ENCODE results near the gene PDLIM4. TPM values are rescaled to one million over a fixed set of nuclear protein-coding genes. Genes with fewer than 3 reads are reported as not detected.

The PDLIM4 gene
- total RNA-seq, 1 donor from 2014 or later = 56.6 TPM

DNA sequence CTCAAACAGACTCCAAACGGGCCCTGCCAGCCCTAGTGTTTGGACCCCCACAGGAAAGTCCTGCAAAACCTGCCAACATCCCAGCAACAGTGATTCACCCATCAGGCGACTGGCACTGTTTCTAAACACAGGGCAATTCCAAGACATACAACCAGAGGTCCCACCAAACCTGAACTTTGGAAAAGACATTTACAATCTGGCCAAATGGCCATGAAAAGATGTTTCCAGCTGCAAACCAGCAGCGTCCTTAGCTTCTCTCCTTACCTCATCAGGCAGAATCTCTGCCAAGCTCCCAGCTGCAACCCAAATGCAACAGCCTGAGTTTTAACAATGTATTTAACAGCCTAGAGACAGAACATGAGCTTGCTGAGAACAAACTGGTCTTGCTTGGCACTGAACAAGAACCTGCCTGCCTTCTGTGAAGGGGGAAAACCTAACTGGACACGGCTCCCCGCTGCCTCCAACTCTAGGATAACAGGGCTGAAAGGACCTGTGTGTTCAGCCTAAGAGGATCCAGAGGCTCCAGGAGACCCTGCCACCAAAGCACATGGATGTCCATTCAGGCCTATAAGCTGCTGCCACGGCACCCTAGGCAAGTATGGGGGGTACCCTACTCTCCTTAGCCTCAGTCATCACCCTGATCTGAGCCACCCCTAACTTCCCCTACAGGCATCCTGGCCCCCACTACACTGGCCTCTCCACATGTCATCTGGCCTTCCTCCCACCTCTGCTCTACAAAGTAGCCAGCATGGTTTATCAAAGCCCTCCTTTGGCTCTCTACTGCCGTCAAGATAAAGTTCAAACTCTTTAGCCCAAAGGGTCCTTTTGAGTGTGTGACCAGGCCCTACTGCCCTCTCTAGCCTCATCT, 35.5 kb upstream of the PDLIM4 start:
- FAIRE-seq = no peak
- H2AFZ ChIP-seq (ENCODE audit: low read depth, low read length) = no peak overlapping the region
- peak overlapping the region; percentile 12 for H3K9ac ChIP-seq (ENCODE audit: low read length)
- H3K9me3 ChIP-seq (ENCODE audit: insufficient read depth, low read depth, low read length) = no peaks in the 10 kb centered on the region
- H3K4me2 ChIP-seq (ENCODE audit: low read length) = peak overlapping the region; percentile 20
- H3K4me1 ChIP-seq (ENCODE audit: insufficient read depth, low read length) = peaks cover 36% of the 10 kb centered on the region
- peak; percentile 67 for DNase-seq (ENCODE audit: low read depth)
- H3K36me3 Mint-ChIP-seq (ENCODE audit: low read depth, unreplicated experiment) = peaks cover 29% of the 10 kb centered on the region
- no peak overlapping the region for H3K27ac ChIP-seq (ENCODE audit: low read depth, low read length)
- H3K79me2 ChIP-seq (ENCODE audit: insufficient read depth, low read length) = peaks cover 88% of the 10 kb centered on the region
- TF ChIP-seq, protein P1, sequence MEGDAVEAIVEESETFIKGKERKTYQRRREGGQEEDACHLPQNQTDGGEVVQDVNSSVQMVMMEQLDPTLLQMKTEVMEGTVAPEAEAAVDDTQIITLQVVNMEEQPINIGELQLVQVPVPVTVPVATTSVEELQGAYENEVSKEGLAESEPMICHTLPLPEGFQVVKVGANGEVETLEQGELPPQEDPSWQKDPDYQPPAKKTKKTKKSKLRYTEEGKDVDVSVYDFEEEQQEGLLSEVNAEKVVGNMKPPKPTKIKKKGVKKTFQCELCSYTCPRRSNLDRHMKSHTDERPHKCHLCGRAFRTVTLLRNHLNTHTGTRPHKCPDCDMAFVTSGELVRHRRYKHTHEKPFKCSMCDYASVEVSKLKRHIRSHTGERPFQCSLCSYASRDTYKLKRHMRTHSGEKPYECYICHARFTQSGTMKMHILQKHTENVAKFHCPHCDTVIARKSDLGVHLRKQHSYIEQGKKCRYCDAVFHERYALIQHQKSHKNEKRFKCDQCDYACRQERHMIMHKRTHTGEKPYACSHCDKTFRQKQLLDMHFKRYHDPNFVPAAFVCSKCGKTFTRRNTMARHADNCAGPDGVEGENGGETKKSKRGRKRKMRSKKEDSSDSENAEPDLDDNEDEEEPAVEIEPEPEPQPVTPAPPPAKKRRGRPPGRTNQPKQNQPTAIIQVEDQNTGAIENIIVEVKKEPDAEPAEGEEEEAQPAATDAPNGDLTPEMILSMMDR (IDR thresholded peaks at IDR 0.05; ENCODE audit: insufficient read depth, low read depth, low read length) = no peak
- TF ChIP-seq EZH2 (IDR thresholded peaks at IDR 0.05; ENCODE audit: insufficient read depth, low read length) = no peak
- H3K27ac Mint-ChIP-seq (ENCODE audit: unreplicated experiment) = no peak overlapping the region
- peaks cover 80% of the 10 kb centered on the region for H4K20me1 ChIP-seq (ENCODE audit: insufficient read depth, low read length)
- H3K9me3 Mint-ChIP-seq (ENCODE audit: unreplicated experiment) = no peaks in the 10 kb centered on the region
- H3K36me3 ChIP-seq (ENCODE audit: insufficient read depth, low read length) = peaks cover 3% of the 10 kb centered on the region
- no peaks in the 10 kb centered on the region for H3K27me3 Mint-ChIP-seq (ENCODE audit: low read depth, unreplicated experiment)
- no peak overlapping the region for H3K4me3 ChIP-seq (ENCODE audit: insufficient read depth, low read depth, low read length)
- H3K27me3 ChIP-seq (ENCODE audit: insufficient read depth, low read length) = no peaks in the 10 kb centered on the region
- peaks cover 40% of the 10 kb centered on the region for H3K4me1 Mint-ChIP-seq (ENCODE audit: low read depth, unreplicated experiment)
- no peak overlapping the region for H3K4me3 Mint-ChIP-seq (ENCODE audit: unreplicated experiment)

GRCh38 chr5:132222649-132223038, 34.9 kb upstream of the PDLIM4 start:
- no peaks in the 10 kb centered on the region for H3K9me3 Mint-ChIP-seq (ENCODE audit: unreplicated experiment)
- Histone ChIP-seq H3K4me2 (ENCODE audit: low read length) (peak overlapping the region; percentile 20), H3K27me3 (ENCODE audit: insufficient read depth, low read length) (no peaks in the 10 kb centered on the region), H3K9me3 (ENCODE audit: insufficient read depth, low read depth, low read length) (no peaks in the 10 kb centered on the region), H3K4me3 (ENCODE audit: insufficient read depth, low read depth, low read length) (no peak overlapping the region), H4K20me1 (ENCODE audit: insufficient read depth, low read length) (peaks cover 80% of the 10 kb centered on the region), H3K36me3 (ENCODE audit: insufficient read depth, low read length) (peaks cover 3% of the 10 kb centered on the region), H3K4me1 (ENCODE audit: insufficient read depth, low read length) (peaks cover 37% of the 10 kb centered on the region), H3K79me2 (ENCODE audit: insufficient read depth, low read length) (peaks cover 92% of the 10 kb centered on the region), H2AFZ (ENCODE audit: low read depth, low read length) (no peak overlapping the region), H3K27ac (ENCODE audit: low read depth, low read length) (no peak overlapping the region), H3K9ac (ENCODE audit: low read length) (no peak overlapping the region)
- no peak for TF ChIP-seq EZH2 (IDR thresholded peaks at IDR 0.05; ENCODE audit: insufficient read depth, low read length)
- TF ChIP-seq, protein P1 (IDR thresholded peaks at IDR 0.05; ENCODE audit: insufficient read depth, low read depth, low read length) = no peak
- H3K27ac Mint-ChIP-seq (ENCODE audit: unreplicated experiment) = no peak overlapping the region
- FAIRE-seq (no peak), DNase-seq (ENCODE audit: low read depth) (no peak)
- H3K4me1 Mint-ChIP-seq (ENCODE audit: low read depth, unreplicated experiment) = peaks cover 40% of the 10 kb centered on the region
- H3K27me3 Mint-ChIP-seq (ENCODE audit: low read depth, unreplicated experiment) = no peaks in the 10 kb centered on the region
- peaks cover 26% of the 10 kb centered on the region for H3K36me3 Mint-ChIP-seq (ENCODE audit: low read depth, unreplicated experiment)
- H3K4me3 Mint-ChIP-seq (ENCODE audit: unreplicated experiment) = no peak overlapping the region

- H3K27ac Mint-ChIP-seq (ENCODE audit: unreplicated experiment) = no peak overlapping the region
- Histone ChIP-seq H3K27me3 (ENCODE audit: insufficient read depth, low read length) (no peaks in the 10 kb centered on the region), H4K20me1 (ENCODE audit: insufficient read depth, low read length) (peaks cover 75% of the 10 kb centered on the region), H3K9me3 (ENCODE audit: insufficient read depth, low read depth, low read length) (no peaks in the 10 kb centered on the region), H3K9ac (ENCODE audit: low read length) (no peak overlapping the region), H3K27ac (ENCODE audit: low read depth, low read length) (no peak overlapping the region), H3K4me2 (ENCODE audit: low read length) (peak overlapping the region; percentile 99), H3K4me3 (ENCODE audit: insufficient read depth, low read depth, low read length) (no peak overlapping the region), H3K4me1 (ENCODE audit: insufficient read depth, low read length) (peaks cover 41% of the 10 kb centered on the region), H3K36me3 (ENCODE audit: insufficient read depth, low read length) (no peaks in the 10 kb centered on the region), H3K79me2 (ENCODE audit: insufficient read depth, low read length) (peaks cover 81% of the 10 kb centered on the region), H2AFZ (ENCODE audit: low read depth, low read length) (no peak overlapping the region)
- FAIRE-seq (no peak), DNase-seq (ENCODE audit: low read depth) (no peak)
- TF ChIP-seq, protein P1 (IDR thresholded peaks at IDR 0.05; ENCODE audit: insufficient read depth, low read depth, low read length) = no peak
- H3K4me1 Mint-ChIP-seq (ENCODE audit: low read depth, unreplicated experiment) = peaks cover 40% of the 10 kb centered on the region
- peaks cover under 1% of the 10 kb centered on the region for H3K27me3 Mint-ChIP-seq (ENCODE audit: low read depth, unreplicated experiment)
- no peak overlapping the region for H3K4me3 Mint-ChIP-seq (ENCODE audit: unreplicated experiment)
- peaks cover 20% of the 10 kb centered on the region for H3K36me3 Mint-ChIP-seq (ENCODE audit: low read depth, unreplicated experiment)
- H3K9me3 Mint-ChIP-seq (ENCODE audit: unreplicated experiment) = no peaks in the 10 kb centered on the region
Observed at GRCh38 chr5:132223861-132224260, 33.6 kb upstream of the PDLIM4 start.

Measured in astrocyte (in vitro differentiated cells and primary cell).